ENCODE results near the gene DSC1.
"Not testable (repeated sequence)": the region's sequence is repeated elsewhere in the genome, so short reads cannot be mapped to it uniquely, and the experiment has no call there.

Gene DSC1

GRCh38 chr18:31176531-31176930 lies 13.9 kb upstream of the DSC1 start:
- DNase-seq (ENCODE audit: low spot score) = no peak

GRCh38 chr18:31171144-31171839 lies 8.6 kb upstream of the DSC1 start:
- DNase-seq (ENCODE audit: low spot score) = no peak

- no peak for DNase-seq (ENCODE audit: low spot score)
Observed at GRCh38 chr18:31170335-31170734, 7.7 kb upstream of the DSC1 start.

GRCh38 chr18:31162419-31162793 lies 250 bp downstream of the DSC1 start:
- DNase-seq (ENCODE audit: low spot score) = no peak

- DNase-seq (ENCODE audit: low spot score) = no peak
Observed at GRCh38 chr18:31161757-31162418, 768 bp downstream of the DSC1 start.

GRCh38 chr18:31156821-31157763 lies 5.6 kb downstream of the DSC1 start:
- no peak for DNase-seq (ENCODE audit: low spot score)

- DNase-seq (ENCODE audit: low spot score) = no peak
Observed at GRCh38 chr18:31155498-31155897, 7.2 kb downstream of the DSC1 start.

- DNase-seq (ENCODE audit: low spot score) = no peak
Observed at GRCh38 chr18:31154181-31154580, 8.5 kb downstream of the DSC1 start.

GRCh38 chr18:31149351-31149750 lies 13.3 kb downstream of the DSC1 start:
- no peak for DNase-seq (ENCODE audit: low spot score)

GRCh38 chr18:31148600-31148999 lies 14.1 kb downstream of the DSC1 start:
- no peak for DNase-seq (ENCODE audit: low spot score)

- DNase-seq (ENCODE audit: low spot score) = no peak
Observed at GRCh38 chr18:31146809-31147208, 15.8 kb downstream of the DSC1 start.

- no peak for DNase-seq (ENCODE audit: low spot score)
Observed at GRCh38 chr18:31143025-31143424, 19.6 kb downstream of the DSC1 start.

- no peak for DNase-seq (ENCODE audit: low spot score)
Observed at GRCh38 chr18:31138709-31139108, 23.9 kb downstream of the DSC1 start.

- no peak for DNase-seq (ENCODE audit: low spot score)
Observed at GRCh38 chr18:31134988-31135529, 27.6 kb downstream of the DSC1 start.

GRCh38 chr18:31129398-31130115 lies 33.1 kb downstream of the DSC1 start:
- no peak for DNase-seq (ENCODE audit: low spot score)

GRCh38 chr18:31125878-31126277 lies 36.8 kb downstream of the DSC1 start:
- no peak for DNase-seq (ENCODE audit: low spot score)

- not testable (repeated sequence) for DNase-seq (ENCODE audit: low spot score)
Observed at GRCh38 chr18:31123125-31123524, 39.5 kb downstream of the DSC1 start.

GRCh38 chr18:31120594-31120993 lies 42.1 kb downstream of the DSC1 start:
- DNase-seq (ENCODE audit: low spot score) = no peak

- DNase-seq (ENCODE audit: low spot score) = no peak
Observed at GRCh38 chr18:31116853-31117595, 45.6 kb downstream of the DSC1 start.

- no peak for DNase-seq (ENCODE audit: low spot score)
Observed at GRCh38 chr18:31112804-31113203, 49.9 kb downstream of the DSC1 start.

GRCh38 chr18:31105733-31106132 lies 56.9 kb downstream of the DSC1 start:
- DNase-seq (ENCODE audit: low spot score) = no peak

Measured in CD4-positive, alpha-beta T cell treated with Interleukin-2 at 100 ng/mL for 4 hours (primary cell).